GM18951 (cell line): ENCODE data around the gene LCE4A.

Source experiments
- POLR2A ChIP-seq: IDR thresholded peaks from 4 replicates; pipeline ENCODE4 v1.6.1; 2011; ENCODE audit warnings: mild to moderate bottlenecking; ENCODE audit not compliant: insufficient read length, insufficient read depth; ENCODE audit errors: extremely low read depth
- in situ Hi-C: fragments of 300-500 bp; cut with MboI; formaldehyde crosslinking; loops from one replicate; pipeline ENCODE4 v1.12.0; 2022; ENCODE audit warnings: low sequenced_read_pairs, mixed read lengths, inconsistent platforms; ENCODE audit not compliant: unreplicated experiment

Gene LCE4A

GRCh38 chr1:152758636-152759035 is 50.7 kb downstream of the LCE4A start:
- in situ Hi-C loops: no loop called here

More at GRCh38 chr1:152758636-152759035, 50.7 kb downstream of the LCE4A start:
- TF ChIP-seq POLR2A: no peak
